Renal pelvis (tissue), 4 donors: ENCODE data around the gene PRKN. TPM values are rescaled to one million over a fixed set of nuclear protein-coding genes. Genes with fewer than 3 reads are reported as not detected.
"Not testable (repeated sequence)": the region's sequence is repeated elsewhere in the genome, so short reads cannot be mapped to it uniquely, and the experiment has no call there.

Experiments
- DNase-seq: peaks from one replicate; pipeline ENCODE4 v3.0.0-alpha.2; 2013
- polyA plus RNA-seq, 3 donors: library from polyadenylated mRNA; unstranded; fragments of 120-200 nt; gene quantifications; one replicate each; pipeline ENCODE4 v1.2.1, GENCODE V29; 2013; ENCODE audit not compliant: insufficient read length in 3 of 3

Gene PRKN
- polyA plus RNA-seq, 3 donors, result 8.0 to 12.0 (median 9.9) TPM

GRCh38 chr6:162541019-162541601 lies 186.5 kb downstream of the PRKN start:
- no peak for DNase-seq

- DNase-seq, result no peak
Observed at GRCh38 chr6:162539321-162539720, 188.2 kb downstream of the PRKN start.

GRCh38 chr6:162538643-162539064 lies 188.9 kb downstream of the PRKN start:
- no peak for DNase-seq

- no peak for DNase-seq
Observed at GRCh38 chr6:162533009-162533400, 194.6 kb downstream of the PRKN start.

GRCh38 chr6:162532283-162533008 lies 195.1 kb downstream of the PRKN start:
- no peak for DNase-seq

GRCh38 chr6:162531391-162531790 lies 196.2 kb downstream of the PRKN start:
- not testable (repeated sequence) for DNase-seq

- DNase-seq, result no peak
Observed at GRCh38 chr6:162528538-162528937, 199.0 kb downstream of the PRKN start.

GRCh38 chr6:162526960-162527359 lies 200.6 kb downstream of the PRKN start:
- DNase-seq, result no peak

GRCh38 chr6:162525181-162525580 lies 202.4 kb downstream of the PRKN start:
- no peak for DNase-seq

- no peak for DNase-seq
Observed at GRCh38 chr6:162512744-162513143, 214.8 kb downstream of the PRKN start.

GRCh38 chr6:162497389-162497788 lies 230.2 kb downstream of the PRKN start:
- no peak for DNase-seq

- DNase-seq, result no peak
Observed at GRCh38 chr6:162493917-162494316, 233.6 kb downstream of the PRKN start.

- no peak for DNase-seq
Observed at GRCh38 chr6:162491637-162492036, 235.9 kb downstream of the PRKN start.

GRCh38 chr6:162489101-162489976 lies 238.2 kb downstream of the PRKN start:
- DNase-seq, result no peak

GRCh38 chr6:162488444-162488843 lies 239.1 kb downstream of the PRKN start:
- no peak for DNase-seq

GRCh38 chr6:162485464-162485863 lies 242.1 kb downstream of the PRKN start:
- DNase-seq, result no peak

- DNase-seq, result no peak
Observed at GRCh38 chr6:162481938-162482337, 245.6 kb downstream of the PRKN start.

GRCh38 chr6:162481320-162481719 lies 246.2 kb downstream of the PRKN start:
- no peak for DNase-seq

- peak; percentile 11 for DNase-seq
Observed at GRCh38 chr6:162478192-162478671, 249.3 kb downstream of the PRKN start.

GRCh38 chr6:162474722-162475121 lies 252.8 kb downstream of the PRKN start:
- DNase-seq, result no peak

GRCh38 chr6:162471842-162472241 lies 255.7 kb downstream of the PRKN start:
- no peak for DNase-seq

GRCh38 chr6:162468326-162468725 lies 259.2 kb downstream of the PRKN start:
- DNase-seq, result no peak

- DNase-seq, result no peak
Observed at GRCh38 chr6:162467679-162468078, 259.9 kb downstream of the PRKN start.
